Fibroblast of lung (primary cell): ENCODE measurements around the gene RAB23. TPM values are rescaled to one million over a fixed set of nuclear protein-coding genes. Genes with fewer than 3 reads are reported as not detected.

ENCODE experiments used
- DNase-seq, 2 donors: peaks; one replicate each; pipeline versions ENCODE4 v3.0.0 to v3.0.0-alpha.2; 2010; ENCODE audit warnings: low read depth in 2 of 2
- H2AFZ ChIP-seq: 2 replicates; pipeline ENCODE4 v1.5.1; 2012; ENCODE audit warnings: low read length, control low read depth, inconsistent platforms
- H3K27ac ChIP-seq: 2 replicates; pipeline ENCODE4 v1.5.1; 2011; ENCODE audit warnings: low read length, control low read depth; ENCODE audit not compliant: insufficient read depth
- H3K27me3 ChIP-seq: 2 replicates; pipeline ENCODE4 v1.5.1; 2011; ENCODE audit warnings: mild to moderate bottlenecking, low read length; ENCODE audit not compliant: control insufficient read depth, insufficient read depth
- H3K36me3 ChIP-seq: 2 replicates; pipeline ENCODE4 v1.5.1; 2011; ENCODE audit warnings: low read length; ENCODE audit not compliant: control insufficient read depth, insufficient read depth
- H3K4me1 ChIP-seq: 2 replicates; pipeline ENCODE4 v1.5.1; 2011; ENCODE audit warnings: low read length; ENCODE audit not compliant: control insufficient read depth, insufficient read depth; ENCODE audit errors: extremely low read depth
- H3K4me2 ChIP-seq: 2 replicates; pipeline ENCODE4 v1.5.1; 2011; ENCODE audit warnings: low read length, control low read depth; ENCODE audit not compliant: insufficient read depth; ENCODE audit errors: extremely low read depth
- H3K4me3 ChIP-seq, 4 experiments: fragments of 200-600 bp in 1 of 4; sonication (generic) in 1 of 4; replicated peaks in 1 of 4; 2 replicates each; pipeline ENCODE4 v1.5.1; 2011 to 2016; ENCODE audit warnings: low read length in 4 of 4, low read depth in 3 of 4, mild to moderate bottlenecking in 3 of 4, control low read depth in 2 of 4, inconsistent platforms in 1 of 4, mixed read lengths in 1 of 4; ENCODE audit not compliant: insufficient read depth in 1 of 4; ENCODE audit errors: control extremely low read depth in 1 of 4
- H3K79me2 ChIP-seq: 2 replicates; pipeline ENCODE4 v1.5.1; 2012; ENCODE audit warnings: mild to moderate bottlenecking, low read length, inconsistent platforms; ENCODE audit not compliant: control insufficient read depth, insufficient read depth
- H3K9ac ChIP-seq: 2 replicates; pipeline ENCODE4 v1.5.1; 2011; ENCODE audit warnings: mild to moderate bottlenecking, low read length, control low read depth; ENCODE audit not compliant: insufficient read depth
- H3K9me3 ChIP-seq: 2 replicates; pipeline ENCODE4 v1.5.1; 2012; ENCODE audit warnings: low read depth, low read length; ENCODE audit not compliant: control insufficient read depth, insufficient read depth
- H4K20me1 ChIP-seq: 2 replicates; pipeline ENCODE4 v1.5.1; 2011; ENCODE audit warnings: low read length; ENCODE audit not compliant: control insufficient read depth, insufficient read depth; ENCODE audit errors: extremely low read depth
- EZH2 ChIP-seq: IDR thresholded peaks from 2 replicates; pipeline ENCODE4 v1.5.1; 2012; ENCODE audit warnings: low read length, control low read depth, mild to moderate bottlenecking; ENCODE audit errors: missing control alignments
- polyA plus RNA-seq, 2 donors: library from polyadenylated mRNA; depleted of rRNA in 1 of 2; stranded (reverse) in 1 of 2; unstranded in 1 of 2; fragments of >200 nt; gene quantifications; 2 replicates each; pipeline ENCODE4 v1.2.1, GENCODE V29; 2011 to 2012; ENCODE audit warnings: missing spikeins in 1 of 2
- total RNA-seq: library from RNA; depleted of rRNA; stranded (reverse); fragments of >200 nt; gene quantifications from 2 replicates; pipeline ENCODE4 v1.2.1, GENCODE V29; 2014
- TF ChIP-seq, protein P1 (sequence below), 2 donors: IDR thresholded peaks in 1 of 2; conservative IDR thresholded peaks in 1 of 2; 1 replicate in 1 of 2; 2 replicates in 1 of 2; pipeline ENCODE4 v1.5.1; 2011 to 2012; ENCODE audit warnings: low read length in 2 of 2, control low read depth in 1 of 2, inconsistent platforms in 1 of 2, low read depth in 1 of 2, mild to moderate bottlenecking in 1 of 2

The RAB23 gene
- total and polyA plus RNA-seq, 2 donors (not counting 1 experiment from before 2014, with no cell fraction given), result 61.2 to 68.0 TPM

DNA sequence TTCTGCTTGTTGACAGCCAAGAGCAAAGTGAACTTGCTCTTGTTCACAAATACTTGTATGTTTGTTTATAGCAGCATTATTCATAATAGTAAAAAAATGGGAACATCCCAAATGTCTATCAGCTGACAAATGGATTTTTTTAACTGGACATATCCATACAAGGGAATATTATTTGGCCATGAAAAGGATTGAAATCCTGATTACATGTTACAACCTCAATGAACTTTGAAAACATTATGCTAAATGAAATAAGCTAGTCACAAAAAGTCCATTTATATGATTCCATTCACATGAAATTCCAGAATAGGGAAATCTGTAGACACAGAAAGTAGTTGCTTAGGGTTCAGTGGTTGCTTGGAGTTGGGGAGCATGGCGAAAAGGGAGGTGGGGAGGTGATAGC lies 78.4 kb downstream of the RAB23 start:
- H2AFZ ChIP-seq, result no peak overlapping the region
- no peak overlapping the region for H3K4me3 ChIP-seq
- no peak overlapping the region for H3K27ac ChIP-seq
- no peak for DNase-seq
- H3K9me3 ChIP-seq, result no peaks in the 10 kb centered on the region
- TF ChIP-seq, protein P1, sequence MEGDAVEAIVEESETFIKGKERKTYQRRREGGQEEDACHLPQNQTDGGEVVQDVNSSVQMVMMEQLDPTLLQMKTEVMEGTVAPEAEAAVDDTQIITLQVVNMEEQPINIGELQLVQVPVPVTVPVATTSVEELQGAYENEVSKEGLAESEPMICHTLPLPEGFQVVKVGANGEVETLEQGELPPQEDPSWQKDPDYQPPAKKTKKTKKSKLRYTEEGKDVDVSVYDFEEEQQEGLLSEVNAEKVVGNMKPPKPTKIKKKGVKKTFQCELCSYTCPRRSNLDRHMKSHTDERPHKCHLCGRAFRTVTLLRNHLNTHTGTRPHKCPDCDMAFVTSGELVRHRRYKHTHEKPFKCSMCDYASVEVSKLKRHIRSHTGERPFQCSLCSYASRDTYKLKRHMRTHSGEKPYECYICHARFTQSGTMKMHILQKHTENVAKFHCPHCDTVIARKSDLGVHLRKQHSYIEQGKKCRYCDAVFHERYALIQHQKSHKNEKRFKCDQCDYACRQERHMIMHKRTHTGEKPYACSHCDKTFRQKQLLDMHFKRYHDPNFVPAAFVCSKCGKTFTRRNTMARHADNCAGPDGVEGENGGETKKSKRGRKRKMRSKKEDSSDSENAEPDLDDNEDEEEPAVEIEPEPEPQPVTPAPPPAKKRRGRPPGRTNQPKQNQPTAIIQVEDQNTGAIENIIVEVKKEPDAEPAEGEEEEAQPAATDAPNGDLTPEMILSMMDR (conservative IDR thresholded peaks at IDR 0.05 in 1 of 2, IDR thresholded peaks at IDR 0.05 in 1 of 2; ENCODE audit: low read depth in 1 of 2, low read length in 2 of 2), result no peak
- TF ChIP-seq EZH2, result no peak
- no peak overlapping the region for H3K9ac ChIP-seq
- H3K4me1 ChIP-seq, result no peaks in the 10 kb centered on the region
- H3K4me2 ChIP-seq, result no peak overlapping the region
- no peaks in the 10 kb centered on the region for H3K79me2 ChIP-seq
- no peaks in the 10 kb centered on the region for H4K20me1 ChIP-seq
- peaks cover 4% of the 10 kb centered on the region for H3K36me3 ChIP-seq
- H3K27me3 ChIP-seq, result no peaks in the 10 kb centered on the region

DNA sequence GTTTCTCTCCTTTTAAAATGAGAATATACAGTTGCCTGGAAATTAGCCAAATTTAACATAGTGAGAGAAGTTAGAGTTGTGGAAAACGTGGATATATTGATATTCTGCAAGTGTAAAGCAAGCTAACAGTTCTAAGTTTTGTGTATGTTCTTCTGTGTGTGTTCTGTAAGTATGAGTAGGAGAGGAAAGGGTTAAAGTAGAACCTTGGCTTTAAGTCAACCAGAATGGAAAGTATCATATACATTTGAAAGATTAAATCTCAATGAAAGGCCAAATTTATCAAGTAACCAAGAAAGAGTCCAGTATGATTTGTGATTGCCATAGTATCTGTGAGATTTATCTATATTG lies 80.0 kb downstream of the RAB23 start:
- H4K20me1 ChIP-seq, result no peaks in the 10 kb centered on the region
- H3K4me2 ChIP-seq, result no peak overlapping the region
- no peak overlapping the region for H3K4me3 ChIP-seq
- no peak overlapping the region for H3K9ac ChIP-seq
- H3K9me3 ChIP-seq, result no peaks in the 10 kb centered on the region
- DNase-seq, result no peak
- H3K79me2 ChIP-seq, result no peaks in the 10 kb centered on the region
- no peak for TF ChIP-seq EZH2
- TF ChIP-seq, protein P1 (conservative IDR thresholded peaks at IDR 0.05 in 1 of 2, IDR thresholded peaks at IDR 0.05 in 1 of 2; ENCODE audit: low read depth in 1 of 2, low read length in 2 of 2), result no peak
- H3K27me3 ChIP-seq, result no peaks in the 10 kb centered on the region
- H3K36me3 ChIP-seq, result peaks cover 3% of the 10 kb centered on the region
- H3K4me1 ChIP-seq, result no peaks in the 10 kb centered on the region
- H3K27ac ChIP-seq, result no peak overlapping the region
- no peak overlapping the region for H2AFZ ChIP-seq

DNA sequence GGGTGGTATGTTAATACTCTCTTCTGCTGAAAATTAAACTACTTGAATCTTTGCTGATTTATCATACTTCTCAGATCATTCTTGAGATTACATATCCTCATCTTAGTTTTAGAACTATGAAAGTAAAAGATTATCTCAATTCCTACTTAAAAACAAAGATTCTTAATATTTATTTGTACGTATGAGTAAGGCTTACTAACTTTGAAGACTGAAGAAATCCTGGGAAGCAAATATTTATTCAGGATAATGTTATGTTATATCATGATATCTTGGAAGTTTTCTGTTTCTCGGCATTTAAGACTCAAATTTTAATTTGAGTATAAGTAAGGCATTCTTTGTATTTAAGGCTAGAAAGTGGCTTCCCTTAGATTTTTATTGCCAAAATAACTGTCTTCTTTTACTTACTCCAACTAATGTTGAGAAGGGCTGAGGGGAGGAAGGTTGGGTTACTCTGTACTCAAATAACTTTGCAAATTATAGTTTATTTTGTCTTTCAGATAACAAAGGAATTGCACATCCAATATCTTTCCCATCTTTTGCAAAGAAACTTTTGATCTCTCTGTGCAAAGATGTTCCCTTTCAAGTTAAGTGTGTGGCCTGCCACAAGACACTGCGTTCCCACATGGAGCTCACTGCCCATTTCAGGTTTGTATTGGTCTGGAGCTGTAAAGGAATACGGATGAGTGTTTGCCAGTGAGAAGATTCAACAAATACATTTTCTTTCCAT lies 80.5 kb downstream of the RAB23 start:
- no peaks in the 10 kb centered on the region for H3K9me3 ChIP-seq
- no peak for DNase-seq
- H3K36me3 ChIP-seq, result peaks cover 3% of the 10 kb centered on the region
- no peaks in the 10 kb centered on the region for H4K20me1 ChIP-seq
- H3K9ac ChIP-seq, result no peak overlapping the region
- H3K27ac ChIP-seq, result no peak overlapping the region
- no peaks in the 10 kb centered on the region for H3K27me3 ChIP-seq
- H3K4me1 ChIP-seq, result no peaks in the 10 kb centered on the region
- no peak overlapping the region for H3K4me2 ChIP-seq
- H3K4me3 ChIP-seq, result no peak overlapping the region
- no peaks in the 10 kb centered on the region for H3K79me2 ChIP-seq
- no peak overlapping the region for H2AFZ ChIP-seq
- TF ChIP-seq, protein P1 (conservative IDR thresholded peaks at IDR 0.05 in 1 of 2, IDR thresholded peaks at IDR 0.05 in 1 of 2; ENCODE audit: low read depth in 1 of 2, low read length in 2 of 2), result no peak
- no peak for TF ChIP-seq EZH2
